Erythroblast (primary cell): ENCODE measurements around the gene MYOD1.

Experiments used
- GATA1 ChIP-seq: IDR thresholded peaks from 2 replicates; pipeline ENCODE4 v1.6.1; 2011; ENCODE audit warnings: low read depth, mild to moderate bottlenecking, control low read depth, low read length, moderate library complexity
- POLR2A ChIP-seq: IDR thresholded peaks from 2 replicates; pipeline ENCODE4 v1.6.1; 2011; ENCODE audit warnings: mild to moderate bottlenecking, low read length

GRCh38 chr11:17767914-17768313, 48.5 kb downstream of the MYOD1 start:
- no peak for TF ChIP-seq POLR2A
- no peak for TF ChIP-seq GATA1
